MCF 10A (cell line): Measurements from ENCODE around the gene NUSAP1. TPM values are rescaled to one million over a fixed set of nuclear protein-coding genes. Genes with fewer than 3 reads are reported as not detected.

Experiments
- BruUV-seq: library from RNA; stranded (reverse); fragments of 400-500 nt; replicated peaks from 2 replicates; lab custom pipeline; 2021; lab: Mats Ljungman, UMichigan
- CTCF ChIA-PET: fragments of 300-600 bp; sonication (Branson Sonifier 250); formaldehyde crosslinking; extraction: SDS; loops from one replicate; lab custom pipeline; 2021; ENCODE audit warnings: antibody characterized with exemption, inconsistent platforms; lab: Yijun Ruan, JAX
- POLR2A ChIA-PET: fragments of 300-600, 350-650 bp; sonication (Branson Sonifier 250); formaldehyde crosslinking; extraction: SDS; loops from one replicate; lab custom pipeline; 2020; ENCODE audit warnings: antibody characterized with exemption, inconsistent platforms; lab: Yijun Ruan, JAX
- DNase-seq: peaks from one replicate; pipeline ENCODE4 v3.0.0-alpha.2; 2018; ENCODE audit not compliant: unreplicated experiment
- H3K27ac Mint-ChIP-seq: one replicate; pipeline ENCODE4 v1.8.0; 2022; ENCODE audit warnings: mild to moderate bottlenecking, low read depth, mixed read lengths; ENCODE audit not compliant: unreplicated experiment
- H3K27me3 Mint-ChIP-seq: one replicate; pipeline ENCODE4 v1.8.0; 2022; ENCODE audit warnings: mixed read lengths; ENCODE audit not compliant: insufficient read depth, unreplicated experiment
- H3K36me3 Mint-ChIP-seq: one replicate; pipeline ENCODE4 v1.8.0; 2022; ENCODE audit warnings: mild to moderate bottlenecking, moderate library complexity, mixed read lengths; ENCODE audit not compliant: insufficient read depth, unreplicated experiment
- H3K4me1 Mint-ChIP-seq: one replicate; pipeline ENCODE4 v1.8.0; 2022; ENCODE audit warnings: mixed read lengths; ENCODE audit not compliant: insufficient read depth, unreplicated experiment
- H3K4me3 Mint-ChIP-seq: one replicate; pipeline ENCODE4 v1.8.0; 2022; ENCODE audit warnings: mild to moderate bottlenecking, moderate library complexity, mixed read lengths; ENCODE audit not compliant: unreplicated experiment
- H3K9me3 Mint-ChIP-seq: one replicate; pipeline ENCODE4 v1.8.0; 2022; ENCODE audit warnings: mixed read lengths; ENCODE audit not compliant: unreplicated experiment
- CTCF ChIP-seq: fragments of 200-600 bp; IDR thresholded peaks from one replicate; pipeline ENCODE4 v1.8.0; 2022; ENCODE audit warnings: antibody characterized with exemption, mild to moderate bottlenecking; ENCODE audit not compliant: unreplicated experiment
- intact Hi-C: fragments of 100-400 bp; cut with micrococcal nuclease; formaldehyde crosslinking; loops from 2 replicates; pipeline ENCODE4 v1.14.1; 2022
- total RNA-seq: library from RNA; stranded (reverse); gene quantifications from 2 replicates; pipeline ENCODE4 v1.2.3, GENCODE V29; 2022

NUSAP1 gene
- total RNA-seq, 1 experiment from 2014 or later, result 62.6 TPM

- no peaks in the 10 kb centered on the region for H3K9me3 Mint-ChIP-seq
- H3K27me3 Mint-ChIP-seq, result no peaks in the 10 kb centered on the region
- BruUV-seq, result no TSS peak
- no peak overlapping the region for H3K4me3 Mint-ChIP-seq
- peaks cover 16% of the 10 kb centered on the region for H3K36me3 Mint-ChIP-seq
- no peak for TF ChIP-seq CTCF
- peak overlapping the region; percentile 24 for H3K27ac Mint-ChIP-seq
- ChIA-PET CTCF (interaction anchor here (0.7 kb wide), 1 partner anchor 1874 kb away, joined by 3 read pairs; no protein-coding TSS in a partner anchor), POLR2A (interaction anchor here (0.6 to 2.1 kb wide), 2 partner anchors 9 to 183 kb away, joined by 3 to 15 read pairs; partner anchors contain the start of gene NDUFAF1)
- intact Hi-C loops, result no loop called here
- peaks cover 11% of the 10 kb centered on the region for H3K4me1 Mint-ChIP-seq
- no peak for DNase-seq
These were observed 78.8 kb downstream of the NUSAP1 start for GRCh38 chr15:41411441-41411840.

- Mint-ChIP-seq H3K4me3 (peak overlapping the region; percentile 92), H3K27me3 (no peaks in the 10 kb centered on the region), H3K27ac (peak overlapping the region; percentile 85), H3K36me3 (peaks cover 5% of the 10 kb centered on the region), H3K9me3 (no peaks in the 10 kb centered on the region), H3K4me1 (peaks cover 20% of the 10 kb centered on the region)
- DNase-seq, result no peak
- intact Hi-C loops, result no loop called here
- ChIA-PET POLR2A (interaction anchor here (0.6 to 1.6 kb wide), 6 partner anchors 8 to 637 kb away, joined by 3 to 15 read pairs (median 4); partner anchors contain the start of gene NDUFAF1), CTCF (interaction anchor here (0.6 kb wide), 1 partner anchor 378 kb away, joined by 3 read pairs; no protein-coding TSS in a partner anchor)
- TF ChIP-seq CTCF, result no peak
- BruUV-seq, result TSS peak; percentile 88
These were observed 83.6 kb downstream of the NUSAP1 start for GRCh38 chr15:41416128-41416741.

GRCh38 chr15:41416742-41417417 is 84.2 kb downstream of the NUSAP1 start, which contains the start of gene RTF1:
TSS of gene RTF1 (plus strand) at chr15:41417095. CDS start at chr15:41417116, 21 bp downstream.
- TF ChIP-seq CTCF, result no peak
- ChIA-PET CTCF (no interaction called here), POLR2A (interaction anchor here (0.7 to 1.6 kb wide), 12 partner anchors 9 to 1075 kb away, joined by 3 to 15 read pairs (median 4); partner anchors contain the start of gene NDUFAF1)
- Mint-ChIP-seq H3K27ac (peak within 1 kb of the TSS; percentile 85), H3K27me3 (no peaks in the 10 kb centered on the region), H3K36me3 (peaks cover 5% of the 10 kb centered on the region), H3K4me3 (peak within 1 kb of the TSS; percentile 92), H3K9me3 (no peaks in the 10 kb centered on the region), H3K4me1 (peaks cover 18% of the 10 kb centered on the region)
- no TSS peak for BruUV-seq
- peak; percentile 90 for DNase-seq
- intact Hi-C loops, result no loop called here
